Natural killer cell (primary cell): ENCODE results near the gene BLTP2. TPM values are rescaled to one million over a fixed set of nuclear protein-coding genes. Genes with fewer than 3 reads are reported as not detected.

Experiments used
- ATAC-seq, 3 donors: fragments of 150-1000 bp in 2 of 3; fragments of 200-7000 bp in 1 of 3; cut with Tn5 transposase; 1 replicate in 1 of 3; 2 replicates in 2 of 3; pipeline ENCODE4 v1.10.0; 2021; ENCODE audit warnings: mild to moderate bottlenecking in 2 of 3, moderate library complexity in 2 of 3
- DNase-seq, 2 donors: peaks; one replicate each; pipeline versions ENCODE4 v3.0.0 to v3.0.0-alpha.2; 2013 to 2021; ENCODE audit warnings: mixed read lengths in 1 of 2
- H3K27ac ChIP-seq: one replicate; pipeline ENCODE4 v1.5.1; 2013; ENCODE audit warnings: mild to moderate bottlenecking, low read length
- H3K27me3 ChIP-seq: one replicate; pipeline ENCODE4 v1.6.1; 2013; ENCODE audit warnings: low read length; ENCODE audit not compliant: control insufficient read depth, insufficient read depth
- H3K36me3 ChIP-seq: one replicate; pipeline ENCODE4 v1.6.1; 2013; ENCODE audit warnings: low read length; ENCODE audit not compliant: control insufficient read depth, insufficient read depth
- H3K4me1 ChIP-seq: one replicate; pipeline ENCODE4 v1.6.1; 2013; ENCODE audit warnings: low read length; ENCODE audit not compliant: control insufficient read depth, insufficient read depth
- H3K4me3 ChIP-seq: one replicate; pipeline ENCODE4 v1.5.1; 2013; ENCODE audit warnings: low read length
- H3K9me3 ChIP-seq: one replicate; pipeline ENCODE4 v1.6.1; 2013; ENCODE audit warnings: low read length; ENCODE audit not compliant: control insufficient read depth, insufficient read depth
- H3K27ac Mint-ChIP-seq, 2 donors: one replicate each; pipeline ENCODE4 v1.8.0; 2022; ENCODE audit warnings: mild to moderate bottlenecking in 2 of 2, mixed read lengths in 2 of 2, moderate library complexity in 1 of 2
- H3K27me3 Mint-ChIP-seq, 2 donors: one replicate each; pipeline ENCODE4 v1.8.0; 2022; ENCODE audit warnings: low read depth in 2 of 2, mixed read lengths in 2 of 2
- H3K36me3 Mint-ChIP-seq: one replicate; pipeline ENCODE4 v1.8.0; 2022; ENCODE audit warnings: mixed read lengths
- H3K4me1 Mint-ChIP-seq, 2 donors: one replicate each; pipeline ENCODE4 v1.8.0; 2022; ENCODE audit warnings: mixed read lengths in 2 of 2
- H3K4me3 Mint-ChIP-seq: one replicate; pipeline ENCODE4 v1.8.0; 2022; ENCODE audit warnings: mild to moderate bottlenecking, moderate library complexity, mixed read lengths
- H3K9me3 Mint-ChIP-seq, 2 donors: one replicate each; pipeline ENCODE4 v1.8.0; 2022; ENCODE audit warnings: mixed read lengths in 2 of 2
- CTCF ChIP-seq: fragments of 200-600 bp; IDR thresholded peaks from one replicate; pipeline ENCODE4 v1.8.0; 2022; ENCODE audit warnings: antibody characterized with exemption
- WGBS: methylation state at CpG from one replicate; pipeline ENCODE4 v1.1.7; 2013; ENCODE audit warnings: missing lambda C conversion rate; ENCODE audit not compliant: insufficient coverage; 5-methylcytosine and 5-hydroxymethylcytosine counted together
- intact Hi-C: fragments of 100-400 bp; cut with micrococcal nuclease; formaldehyde crosslinking; loops from one replicate; pipeline ENCODE4 v1.14.2; 2022
- total RNA-seq, 4 donors: library from RNA; stranded (reverse); fragments of 120-200 nt in 1 of 4; gene quantifications; one replicate each; pipeline versions ENCODE4 v1.2.3 to v1.2.4, GENCODE V29; 2013 to 2022

BLTP2 gene
- total RNA-seq, 3 donors from 2014 or later (not counting 1 experiment from before 2014, with no cell fraction given), result 169 to 199 (median 188) TPM

GRCh38 chr17:28624148-28624547, 20.8 kb downstream of the BLTP2 start:
- peak overlapping the region in 1 of 2 donors; percentile 11 for H3K27ac Mint-ChIP-seq
- no peaks in the 10 kb centered on the region for H3K9me3 Mint-ChIP-seq

GRCh38 chr17:28623696-28624095, 21.3 kb downstream of the BLTP2 start:
- WGBS, result 97% methylated on average over 4 of the region's 4 CpGs
- H3K9me3 ChIP-seq, result no peaks in the 10 kb centered on the region
- H3K4me3 ChIP-seq, result no peak overlapping the region
- H3K9me3 Mint-ChIP-seq, result no peaks in the 10 kb centered on the region
- peaks cover 76% of the 10 kb centered on the region for H3K36me3 ChIP-seq
- no peak overlapping the region for H3K27ac ChIP-seq
- ATAC-seq (no peak), DNase-seq (no peak)
- no peak overlapping the region for H3K4me3 Mint-ChIP-seq
- H3K27me3 ChIP-seq, result no peaks in the 10 kb centered on the region
- intact Hi-C loops, result no loop called here
- TF ChIP-seq CTCF, result no peak
- no peaks in the 10 kb centered on the region for H3K27me3 Mint-ChIP-seq
- no peaks in the 10 kb centered on the region for H3K4me1 Mint-ChIP-seq
- H3K4me1 ChIP-seq, result no peaks in the 10 kb centered on the region
- peaks cover 22% of the 10 kb centered on the region for H3K36me3 Mint-ChIP-seq
- no peak overlapping the region for H3K27ac Mint-ChIP-seq

More at GRCh38 chr17:28624148-28624547, 20.8 kb downstream of the BLTP2 start:
- Histone ChIP-seq H3K9me3 (no peaks in the 10 kb centered on the region), H3K27me3 (no peaks in the 10 kb centered on the region), H3K27ac (no peak overlapping the region), H3K4me3 (no peak overlapping the region), H3K4me1 (no peaks in the 10 kb centered on the region), H3K36me3 (peaks cover 72% of the 10 kb centered on the region)
- H3K36me3 Mint-ChIP-seq, result peaks cover 22% of the 10 kb centered on the region
- ATAC-seq (no peak), DNase-seq (no peak)
- intact Hi-C loops, result no loop called here
- H3K4me1 Mint-ChIP-seq, result no peaks in the 10 kb centered on the region
- 87% methylated on average over 2 of the region's 2 CpGs for WGBS
- no peaks in the 10 kb centered on the region for H3K27me3 Mint-ChIP-seq
- no peak overlapping the region for H3K4me3 Mint-ChIP-seq
- TF ChIP-seq CTCF, result no peak

GRCh38 chr17:28622186-28622585, 22.8 kb downstream of the BLTP2 start:
- no peak for ATAC-seq
- 100% methylated on average over 2 of the region's 3 CpGs for WGBS
- H3K4me3 Mint-ChIP-seq, result no peak overlapping the region

More at GRCh38 chr17:28622186-28622585, 22.8 kb downstream of the BLTP2 start:
- TF ChIP-seq CTCF, result no peak
- no peak for DNase-seq
- Mint-ChIP-seq H3K27ac (no peak overlapping the region), H3K27me3 (no peaks in the 10 kb centered on the region), H3K36me3 (peaks cover 22% of the 10 kb centered on the region), H3K4me1 (no peaks in the 10 kb centered on the region), H3K9me3 (no peaks in the 10 kb centered on the region)
- intact Hi-C loops, result no loop called here
- H3K27ac ChIP-seq, result no peak overlapping the region
- H3K36me3 ChIP-seq, result peaks cover 81% of the 10 kb centered on the region
- no peaks in the 10 kb centered on the region for H3K27me3 ChIP-seq
- no peaks in the 10 kb centered on the region for H3K4me1 ChIP-seq
- H3K4me3 ChIP-seq, result no peak overlapping the region
- no peaks in the 10 kb centered on the region for H3K9me3 ChIP-seq
